Measurements from ENCODE around the gene IGFL4.

DNA sequence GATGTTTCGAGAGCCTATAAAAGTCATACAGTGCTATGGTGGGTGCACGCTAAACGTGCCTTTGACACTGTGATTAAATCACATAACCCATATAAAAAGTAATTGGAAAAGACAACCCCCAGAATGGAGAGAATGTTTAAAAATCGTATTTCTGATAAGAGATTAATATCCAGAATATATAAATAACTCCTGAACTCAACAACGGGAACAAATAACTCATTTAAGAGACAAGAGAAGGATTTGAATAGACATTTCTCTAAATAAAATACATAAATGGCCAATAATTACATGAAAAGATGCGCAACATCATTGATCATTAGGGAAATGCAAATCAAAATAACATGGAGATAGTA is 37.0 kb upstream of the IGFL4 start:
- TF ChIP-seq, protein P1, sequence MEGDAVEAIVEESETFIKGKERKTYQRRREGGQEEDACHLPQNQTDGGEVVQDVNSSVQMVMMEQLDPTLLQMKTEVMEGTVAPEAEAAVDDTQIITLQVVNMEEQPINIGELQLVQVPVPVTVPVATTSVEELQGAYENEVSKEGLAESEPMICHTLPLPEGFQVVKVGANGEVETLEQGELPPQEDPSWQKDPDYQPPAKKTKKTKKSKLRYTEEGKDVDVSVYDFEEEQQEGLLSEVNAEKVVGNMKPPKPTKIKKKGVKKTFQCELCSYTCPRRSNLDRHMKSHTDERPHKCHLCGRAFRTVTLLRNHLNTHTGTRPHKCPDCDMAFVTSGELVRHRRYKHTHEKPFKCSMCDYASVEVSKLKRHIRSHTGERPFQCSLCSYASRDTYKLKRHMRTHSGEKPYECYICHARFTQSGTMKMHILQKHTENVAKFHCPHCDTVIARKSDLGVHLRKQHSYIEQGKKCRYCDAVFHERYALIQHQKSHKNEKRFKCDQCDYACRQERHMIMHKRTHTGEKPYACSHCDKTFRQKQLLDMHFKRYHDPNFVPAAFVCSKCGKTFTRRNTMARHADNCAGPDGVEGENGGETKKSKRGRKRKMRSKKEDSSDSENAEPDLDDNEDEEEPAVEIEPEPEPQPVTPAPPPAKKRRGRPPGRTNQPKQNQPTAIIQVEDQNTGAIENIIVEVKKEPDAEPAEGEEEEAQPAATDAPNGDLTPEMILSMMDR (IDR thresholded peaks at IDR 0.05), result no peak
- no peak for TF ChIP-seq POLR2AphosphoS5 (IDR thresholded peaks at IDR 0.05)
- no peak for TF ChIP-seq POLR2A (IDR thresholded peaks at IDR 0.05)

Data from stomach (tissue), 4 donors.